Adrenal gland (tissue), 12 donors: Measurements from ENCODE around the gene IL17A. TPM values are rescaled to one million over a fixed set of nuclear protein-coding genes. Genes with fewer than 3 reads are reported as not detected.

Source experiments
- DNase-seq, 7 donors: peaks; one replicate each; pipeline ENCODE4 v3.0.0-alpha.2; 2019 to 2020
- H3K27ac ChIP-seq, 5 donors: fragments of 200-600 bp; sonication (generic) in 4 of 5; 1 replicate in 3 of 5; 2 replicates in 2 of 5; pipeline versions ENCODE4 v1.5.1 to v1.8.0; 2016 to 2020; ENCODE audit warnings: mild to moderate bottlenecking in 1 of 5
- H3K27me3 ChIP-seq: fragments of 200-600 bp; 2 replicates; pipeline ENCODE4 v1.8.0; 2021
- H3K36me3 ChIP-seq, 2 donors: fragments of 200-600 bp; replicated peaks in 1 of 2; 1 replicate in 1 of 2; 2 replicates in 1 of 2; pipeline versions ENCODE4 v1.5.1 to v1.8.0; 2018 to 2022
- H3K4me1 ChIP-seq, 2 donors: fragments of 200-600 bp; replicated peaks in 1 of 2; 1 replicate in 1 of 2; 2 replicates in 1 of 2; pipeline versions ENCODE4 v1.5.1 to v1.8.0; 2018 to 2021
- H3K4me3 ChIP-seq, 4 donors: fragments of 200-600 bp; sonication (generic) in 3 of 4; one replicate each; pipeline ENCODE4 v1.5.1; 2016 to 2018
- H3K9me3 ChIP-seq, 3 donors: fragments of 200-600 bp; sonication (generic) in 1 of 3; replicated peaks in 1 of 3; 1 replicate in 2 of 3; 2 replicates in 1 of 3; pipeline versions ENCODE4 v1.5.1 to v1.8.0; 2016 to 2021
- POLR2A ChIP-seq, 2 donors: fragments of 450-650 bp; IDR thresholded peaks; one replicate each; pipeline ENCODE4 v1.6.1; 2017; ENCODE audit warnings: antibody characterized with exemption in 2 of 2, mild to moderate bottlenecking in 2 of 2, moderate library complexity in 1 of 2
- WGBS, 4 donors: extraction: QIAGEN DNeasy Blood & Tissue Kit in 2 of 4; methylation state at CpG; one replicate each; pipeline versions ENCODE4 v1.1.5 to v1.1.7; 2013 to 2017; 5-methylcytosine and 5-hydroxymethylcytosine counted together
- intact Hi-C, 2 donors: fragments of 100-400 bp; cut with DNase I; formaldehyde crosslinking; loops; one replicate each; pipeline versions ENCODE4 v1.14.1 to v1.15.0; 2022 to 2023
- polyA plus RNA-seq, 3 donors: library from polyadenylated mRNA; stranded (reverse); fragments of 200-250 nt in 2 of 3; fragments of 350-450 nt in 1 of 3; fragmentation: Illumina TruSeq in 1 of 3; extraction: RNeasy Lipid Tissue Mini Kit (QIAGEN cat#74804) in 1 of 3; gene quantifications; one replicate each; pipeline ENCODE4 v1.2.3, GENCODE V29; 2013 to 2014
- total RNA-seq, 9 donors: library from RNA; depleted of rRNA in 4 of 9; stranded (reverse); fragments of >200 nt in 4 of 9; fragments of 120-200 nt in 1 of 9; fragmentation: NEBNext Ultra II Directional in 1 of 9; extraction: Animal tissue kit (Norgen Biotek cat#: 25700) in 1 of 9; gene quantifications; one replicate each; pipeline versions ENCODE4 v1.1.0 to v1.2.4, GENCODE V29; 2013 to 2023
- TF ChIP-seq, protein P1 (sequence below), 6 experiments: fragments of 450-650 bp in 4 of 6; fragments of 200-600 bp in 2 of 6; sonication (generic) in 1 of 6; IDR thresholded peaks; 1 replicate in 5 of 6; 2 replicates in 1 of 6; pipeline versions ENCODE4 v1.5.1 to v1.8.0; 2016 to 2021; ENCODE audit warnings: antibody characterized with exemption in 6 of 6, mild to moderate bottlenecking in 2 of 6, moderate library complexity in 1 of 6
- donor health status: healthy with polysubstance abuse.
- donor health status: Bipolar disorder and iron deficiency.
- donor health status: DM: yes; HTN: yes; CAD: no.
- donor health status: DM: no; HTN: no; CAD: no.
- donor health status: DM: no; HTN: no; CAD: no.
- donor health status: DM: yes; HTN: yes; CAD: no.

Gene IL17A
- total and polyA plus RNA-seq, 12 donors = not detected

- H3K27ac ChIP-seq = no peak overlapping the region
- DNase-seq = no peak
- 75 to 91% (median 76%) methylated on average over 1 of the region's 1 CpG for WGBS, 4 donors
- no peak overlapping the region for H3K4me3 ChIP-seq
- no peaks in the 10 kb centered on the region for H3K36me3 ChIP-seq
- no peak for TF ChIP-seq POLR2A (IDR thresholded peaks at IDR 0.05)
- intact Hi-C loops = no loop called here
- H3K9me3 ChIP-seq = no peaks in the 10 kb centered on the region
- H3K4me1 ChIP-seq = no peaks in the 10 kb centered on the region
- no peaks in the 10 kb centered on the region for H3K27me3 ChIP-seq
These were observed 44.6 kb upstream of the IL17A start for GRCh38 chr6:52141596-52141995.

DNA sequence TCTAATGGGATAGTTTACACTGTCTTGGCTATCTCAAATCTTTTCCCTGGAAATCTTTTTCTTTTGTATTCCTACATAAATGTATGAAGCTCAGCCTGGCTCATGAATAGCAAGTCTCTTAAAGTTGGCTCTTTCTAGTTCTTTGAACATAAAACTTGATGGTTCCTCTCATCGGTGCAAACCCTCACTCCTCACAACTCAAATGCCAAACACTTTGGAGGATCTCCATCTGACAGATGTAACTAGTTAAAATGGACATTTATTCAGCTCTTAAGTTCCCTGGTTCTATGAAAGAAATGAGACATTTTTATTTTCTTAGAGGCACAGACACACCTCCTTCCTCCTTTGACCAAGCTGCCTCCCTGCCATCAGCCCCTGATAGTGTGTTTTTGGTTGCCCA is 43.6 kb upstream of the IL17A start:
- no peaks in the 10 kb centered on the region for H3K36me3 ChIP-seq
- TF ChIP-seq, protein P1, sequence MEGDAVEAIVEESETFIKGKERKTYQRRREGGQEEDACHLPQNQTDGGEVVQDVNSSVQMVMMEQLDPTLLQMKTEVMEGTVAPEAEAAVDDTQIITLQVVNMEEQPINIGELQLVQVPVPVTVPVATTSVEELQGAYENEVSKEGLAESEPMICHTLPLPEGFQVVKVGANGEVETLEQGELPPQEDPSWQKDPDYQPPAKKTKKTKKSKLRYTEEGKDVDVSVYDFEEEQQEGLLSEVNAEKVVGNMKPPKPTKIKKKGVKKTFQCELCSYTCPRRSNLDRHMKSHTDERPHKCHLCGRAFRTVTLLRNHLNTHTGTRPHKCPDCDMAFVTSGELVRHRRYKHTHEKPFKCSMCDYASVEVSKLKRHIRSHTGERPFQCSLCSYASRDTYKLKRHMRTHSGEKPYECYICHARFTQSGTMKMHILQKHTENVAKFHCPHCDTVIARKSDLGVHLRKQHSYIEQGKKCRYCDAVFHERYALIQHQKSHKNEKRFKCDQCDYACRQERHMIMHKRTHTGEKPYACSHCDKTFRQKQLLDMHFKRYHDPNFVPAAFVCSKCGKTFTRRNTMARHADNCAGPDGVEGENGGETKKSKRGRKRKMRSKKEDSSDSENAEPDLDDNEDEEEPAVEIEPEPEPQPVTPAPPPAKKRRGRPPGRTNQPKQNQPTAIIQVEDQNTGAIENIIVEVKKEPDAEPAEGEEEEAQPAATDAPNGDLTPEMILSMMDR (IDR thresholded peaks at IDR 0.05) = no peak
- TF ChIP-seq POLR2A (IDR thresholded peaks at IDR 0.05) = no peak
- intact Hi-C loops = no loop called here
- no peak for DNase-seq
- no peak overlapping the region for H3K27ac ChIP-seq
- no peaks in the 10 kb centered on the region for H3K27me3 ChIP-seq
- H3K4me3 ChIP-seq = no peak overlapping the region
- 81 to 100% (median 91%) methylated on average over 1 of the region's 1 CpG for WGBS, 4 donors
- no peaks in the 10 kb centered on the region for H3K4me1 ChIP-seq
- H3K9me3 ChIP-seq = no peaks in the 10 kb centered on the region

DNA sequence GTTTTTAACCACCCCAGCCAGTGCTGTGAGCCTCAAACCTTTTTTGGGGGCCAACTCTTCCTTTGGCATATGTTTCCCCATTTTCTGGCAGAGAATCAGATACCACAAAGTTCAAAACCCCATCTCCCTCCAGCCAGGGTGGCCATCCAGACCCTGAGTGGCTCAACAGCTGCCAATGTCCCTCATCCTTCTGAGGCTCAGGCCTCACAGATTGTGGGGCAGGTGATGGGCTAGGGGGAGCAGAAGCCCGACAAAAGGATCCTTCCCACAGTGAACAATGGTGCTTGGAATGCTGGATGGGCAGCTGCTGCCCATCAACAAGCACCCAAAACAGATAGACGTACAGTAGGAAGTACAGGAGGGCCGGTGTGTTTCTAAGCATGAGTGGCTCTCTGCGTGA is 42.6 kb upstream of the IL17A start:
- TF ChIP-seq, protein P1 (IDR thresholded peaks at IDR 0.05) = no peak
- no peak overlapping the region for H3K4me3 ChIP-seq
- no peak for DNase-seq
- intact Hi-C loops = no loop called here
- no peaks in the 10 kb centered on the region for H3K4me1 ChIP-seq
- 60 to 89% (median 82%) methylated on average over 4 of the region's 4 CpGs for WGBS, 4 donors
- no peaks in the 10 kb centered on the region for H3K36me3 ChIP-seq
- H3K27me3 ChIP-seq = no peaks in the 10 kb centered on the region
- no peak overlapping the region for H3K27ac ChIP-seq
- H3K9me3 ChIP-seq = no peaks in the 10 kb centered on the region

- Histone ChIP-seq H3K9me3 (no peaks in the 10 kb centered on the region), H3K4me3 (no peak overlapping the region), H3K4me1 (no peaks in the 10 kb centered on the region), H3K27me3 (no peaks in the 10 kb centered on the region), H3K36me3 (no peaks in the 10 kb centered on the region), H3K27ac (no peak overlapping the region)
- TF ChIP-seq, protein P1 (IDR thresholded peaks at IDR 0.05) = no peak
- TF ChIP-seq POLR2A (IDR thresholded peaks at IDR 0.05) = no peak
- no peak for DNase-seq
- intact Hi-C loops = no loop called here
- WGBS, 4 donors = 74 to 83% (median 77%) methylated on average over 12 to 14 of the region's 14 CpGs
These were observed 41.7 kb upstream of the IL17A start for GRCh38 chr6:52144196-52145076.
